ENCODE measurements around the gene NLK. TPM values are rescaled to one million over a fixed set of nuclear protein-coding genes. Genes with fewer than 3 reads are reported as not detected.

The NLK gene
- total RNA-seq, 4 donors from 2014 or later: 6.2 to 40.5 (median 29.9) TPM

- peaks cover 12 to 26% (median 22%) of the 10 kb centered on the region in 4 donors for H3K4me1 ChIP-seq
- H3K4me3 ChIP-seq: no peak overlapping the region
- no peaks in the 10 kb centered on the region for H3K36me3 ChIP-seq
- intact Hi-C loops (cut with DNase I; ENCODE audit: low total_unique reads): no loop called here
- no peaks in the 10 kb centered on the region for H3K9me3 ChIP-seq
- TF ChIP-seq, protein P1, sequence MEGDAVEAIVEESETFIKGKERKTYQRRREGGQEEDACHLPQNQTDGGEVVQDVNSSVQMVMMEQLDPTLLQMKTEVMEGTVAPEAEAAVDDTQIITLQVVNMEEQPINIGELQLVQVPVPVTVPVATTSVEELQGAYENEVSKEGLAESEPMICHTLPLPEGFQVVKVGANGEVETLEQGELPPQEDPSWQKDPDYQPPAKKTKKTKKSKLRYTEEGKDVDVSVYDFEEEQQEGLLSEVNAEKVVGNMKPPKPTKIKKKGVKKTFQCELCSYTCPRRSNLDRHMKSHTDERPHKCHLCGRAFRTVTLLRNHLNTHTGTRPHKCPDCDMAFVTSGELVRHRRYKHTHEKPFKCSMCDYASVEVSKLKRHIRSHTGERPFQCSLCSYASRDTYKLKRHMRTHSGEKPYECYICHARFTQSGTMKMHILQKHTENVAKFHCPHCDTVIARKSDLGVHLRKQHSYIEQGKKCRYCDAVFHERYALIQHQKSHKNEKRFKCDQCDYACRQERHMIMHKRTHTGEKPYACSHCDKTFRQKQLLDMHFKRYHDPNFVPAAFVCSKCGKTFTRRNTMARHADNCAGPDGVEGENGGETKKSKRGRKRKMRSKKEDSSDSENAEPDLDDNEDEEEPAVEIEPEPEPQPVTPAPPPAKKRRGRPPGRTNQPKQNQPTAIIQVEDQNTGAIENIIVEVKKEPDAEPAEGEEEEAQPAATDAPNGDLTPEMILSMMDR (IDR thresholded peaks at IDR 0.05): no peak
- TF ChIP-seq POLR2AphosphoS5 (IDR thresholded peaks at IDR 0.05) (no peak), EP300 (IDR thresholded peaks at IDR 0.05; ENCODE audit: low read depth) (no peak), POLR2A (IDR thresholded peaks at IDR 0.05) (no peak)
- H3K27ac ChIP-seq: no peak overlapping the region
- DNase-seq: no peak
- 72 to 75% methylated on average over 3 of the region's 3 CpGs for WGBS, 2 donors (ENCODE audit: low coverage in 1 of 2)
- in situ Hi-C loops (cut with MboI; ENCODE audit: low pct_ligation_motif_present in 1 of 4, low pct_unique_long_range_greater_than_20kb in 1 of 4, low sequenced_read_pairs in 3 of 4): loop anchor here in 3 of 4 donors (25.0 kb wide), 4 partner anchors 98 to 702 kb away; no protein-coding TSS in a partner anchor
- no peaks in the 10 kb centered on the region for H3K27me3 ChIP-seq
Observed at GRCh38 chr17:28039251-28039650, 3.2 kb upstream of the NLK start.

DNA sequence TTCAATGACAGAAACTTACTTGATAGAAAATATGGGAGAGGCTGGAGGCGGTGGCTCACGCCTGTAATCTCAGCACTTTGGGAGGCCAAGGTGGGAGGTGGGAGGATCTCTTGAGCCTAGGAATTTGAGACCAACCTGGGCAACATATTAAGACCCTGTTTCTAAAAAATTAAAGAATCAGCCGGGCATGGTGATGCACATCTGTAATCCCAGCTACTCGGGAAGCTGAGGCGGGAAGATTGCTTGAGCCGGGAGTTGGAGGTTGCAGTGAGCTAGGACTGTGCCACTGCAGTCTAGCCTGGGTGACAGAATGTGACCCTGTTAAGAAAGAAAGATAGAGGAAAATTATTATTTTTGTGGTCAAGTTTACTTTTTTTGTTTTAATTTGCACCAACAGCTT, 2.1 kb upstream of the NLK start:
- Histone ChIP-seq H3K27ac (peak overlapping the region; percentile 49 to 97 (median 90)), H3K4me1 (peaks cover 20 to 37% (median 31%) of the 10 kb centered on the region in 4 donors), H3K36me3 (no peaks in the 10 kb centered on the region), H3K27me3 (no peaks in the 10 kb centered on the region), H3K4me3 (peak overlapping the region in 2 of 4 donors; percentile 12 to 36), H3K9me3 (no peaks in the 10 kb centered on the region)
- intact Hi-C loops (cut with DNase I; ENCODE audit: low total_unique reads): no loop called here
- 85 to 90% methylated on average over 6 of the region's 6 CpGs for WGBS, 2 donors (ENCODE audit: low coverage in 1 of 2)
- TF ChIP-seq POLR2AphosphoS5 (IDR thresholded peaks at IDR 0.05): no peak
- TF ChIP-seq, protein P1 (IDR thresholded peaks at IDR 0.05): no peak
- TF ChIP-seq EP300 (IDR thresholded peaks at IDR 0.05; ENCODE audit: low read depth): no peak
- DNase-seq: no peak
- in situ Hi-C loops (cut with MboI; ENCODE audit: low pct_ligation_motif_present in 1 of 4, low pct_unique_long_range_greater_than_20kb in 1 of 4, low sequenced_read_pairs in 3 of 4): loop anchor here in 3 of 4 donors (25.0 kb wide), 4 partner anchors 97 to 703 kb away; no protein-coding TSS in a partner anchor

- peaks cover 20 to 45% (median 33%) of the 10 kb centered on the region in 4 donors for H3K4me1 ChIP-seq
- peak overlapping the region; percentile 87 to 97 (median 94) for H3K27ac ChIP-seq
- H3K27me3 ChIP-seq: no peaks in the 10 kb centered on the region
- H3K4me3 ChIP-seq: peak overlapping the region; percentile 72 to 97 (median 94)
- in situ Hi-C loops (cut with MboI; ENCODE audit: low pct_ligation_motif_present in 1 of 4, low pct_unique_long_range_greater_than_20kb in 1 of 4, low sequenced_read_pairs in 3 of 4) (loop anchor here in 3 of 4 donors (25.0 kb wide), 4 partner anchors 96 to 704 kb away; no protein-coding TSS in a partner anchor), intact Hi-C loops (cut with DNase I; ENCODE audit: low total_unique reads) (no loop called here)
- 1 to 2% methylated on average over 8 to 22 of the region's 43 CpGs for WGBS, 2 donors (ENCODE audit: low coverage in 1 of 2)
- peak; percentile 100 for DNase-seq
- no peak for TF ChIP-seq EP300 (IDR thresholded peaks at IDR 0.05; ENCODE audit: low read depth)
- TF ChIP-seq POLR2A (IDR thresholded peaks at IDR 0.05): peak; percentile 64
- peak; percentile 88 to 92 (median 92) for TF ChIP-seq POLR2AphosphoS5 (IDR thresholded peaks at IDR 0.05)
- TF ChIP-seq, protein P1 (IDR thresholded peaks at IDR 0.05): no peak
- H3K9me3 ChIP-seq: no peaks in the 10 kb centered on the region
- H3K36me3 ChIP-seq: no peaks in the 10 kb centered on the region
Observed at GRCh38 chr17:28041068-28041843, 1.2 kb upstream of the NLK start.

GRCh38 chr17:28041844-28042656, 427 bp upstream of the NLK start:
- DNase-seq: no peak
- Histone ChIP-seq H3K27me3 (no peaks in the 10 kb centered on the region), H3K27ac (peak overlapping the region; percentile 87 to 97 (median 94)), H3K9me3 (no peaks in the 10 kb centered on the region), H3K4me3 (peak overlapping the region; percentile 72 to 97 (median 94)), H3K4me1 (peaks cover 20 to 46% (median 33%) of the 10 kb centered on the region in 4 donors), H3K36me3 (no peaks in the 10 kb centered on the region)
- WGBS, 2 donors (ENCODE audit: low coverage in 1 of 2): 5 to 8% methylated on average over 3 to 24 of the region's 34 CpGs
- in situ Hi-C loops (cut with MboI; ENCODE audit: low pct_ligation_motif_present in 1 of 4, low pct_unique_long_range_greater_than_20kb in 1 of 4, low sequenced_read_pairs in 3 of 4) (loop anchor here in 3 of 4 donors (25.0 kb wide), 4 partner anchors 95 to 705 kb away; no protein-coding TSS in a partner anchor), intact Hi-C loops (cut with DNase I; ENCODE audit: low total_unique reads) (no loop called here)
- TF ChIP-seq POLR2AphosphoS5 (IDR thresholded peaks at IDR 0.05): no peak
- TF ChIP-seq, protein P1 (IDR thresholded peaks at IDR 0.05): no peak
- TF ChIP-seq POLR2A (IDR thresholded peaks at IDR 0.05): no peak
- TF ChIP-seq EP300 (IDR thresholded peaks at IDR 0.05; ENCODE audit: low read depth): no peak

Measured in transverse colon (tissue), 4 donors.